ENCODE measurements around the gene TASOR2. TPM values are rescaled to one million over a fixed set of nuclear protein-coding genes. Genes with fewer than 3 reads are reported as not detected.

Gene TASOR2, protein sequence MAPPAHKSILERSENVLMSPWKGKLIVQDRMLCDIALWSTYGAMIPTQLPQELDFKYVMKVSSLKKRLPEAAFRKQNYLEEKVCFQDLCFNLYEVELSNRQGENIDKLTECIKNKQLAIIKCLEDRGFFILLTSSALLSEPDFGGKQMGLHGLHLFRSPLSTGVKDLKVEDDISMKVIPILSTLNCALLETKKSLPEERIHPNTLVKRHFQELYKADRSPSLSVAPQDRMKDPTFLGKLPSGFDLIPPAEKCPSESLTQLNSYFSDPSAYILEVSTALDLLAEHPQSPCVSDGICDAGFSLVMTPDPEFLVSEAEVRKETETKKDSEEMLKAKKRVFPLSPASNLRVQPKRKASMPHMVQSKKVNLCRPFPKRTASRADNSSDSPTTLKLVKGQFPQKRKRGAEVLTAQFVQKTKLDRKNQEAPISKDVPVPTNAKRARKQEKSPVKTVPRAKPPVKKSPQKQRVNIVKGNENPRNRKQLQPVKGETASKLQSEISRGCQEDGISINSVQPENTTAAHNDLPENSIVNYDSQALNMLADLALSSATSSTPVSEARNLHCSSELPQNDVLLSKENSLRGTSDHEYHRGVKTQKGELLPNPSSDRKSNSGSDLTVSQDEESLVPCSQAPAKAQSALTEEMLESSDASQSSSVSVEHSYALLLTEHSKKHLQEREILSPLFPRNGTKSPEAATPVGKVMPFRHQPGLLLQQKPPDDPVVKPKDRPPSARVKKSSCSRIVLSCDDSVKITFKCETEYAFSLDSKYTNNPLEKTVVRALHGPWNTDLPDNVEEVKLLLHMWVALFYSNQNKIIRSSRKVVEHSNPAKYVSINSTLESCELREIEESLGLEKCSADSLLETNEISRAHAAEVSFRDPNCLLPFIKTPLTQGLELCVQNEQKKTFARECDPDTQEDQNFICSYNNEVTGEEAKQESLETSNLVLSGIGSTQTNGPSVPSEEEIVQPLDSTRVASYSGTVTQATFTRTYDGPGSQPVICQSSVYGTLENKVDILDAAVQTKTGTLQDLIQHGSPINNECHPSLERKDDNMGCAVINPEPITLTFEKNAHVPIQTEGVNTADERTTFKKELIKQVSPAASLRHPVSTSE (N-terminal part only)
- 96.7 and 159 TPM in 2 replicates for total RNA-seq

DNA sequence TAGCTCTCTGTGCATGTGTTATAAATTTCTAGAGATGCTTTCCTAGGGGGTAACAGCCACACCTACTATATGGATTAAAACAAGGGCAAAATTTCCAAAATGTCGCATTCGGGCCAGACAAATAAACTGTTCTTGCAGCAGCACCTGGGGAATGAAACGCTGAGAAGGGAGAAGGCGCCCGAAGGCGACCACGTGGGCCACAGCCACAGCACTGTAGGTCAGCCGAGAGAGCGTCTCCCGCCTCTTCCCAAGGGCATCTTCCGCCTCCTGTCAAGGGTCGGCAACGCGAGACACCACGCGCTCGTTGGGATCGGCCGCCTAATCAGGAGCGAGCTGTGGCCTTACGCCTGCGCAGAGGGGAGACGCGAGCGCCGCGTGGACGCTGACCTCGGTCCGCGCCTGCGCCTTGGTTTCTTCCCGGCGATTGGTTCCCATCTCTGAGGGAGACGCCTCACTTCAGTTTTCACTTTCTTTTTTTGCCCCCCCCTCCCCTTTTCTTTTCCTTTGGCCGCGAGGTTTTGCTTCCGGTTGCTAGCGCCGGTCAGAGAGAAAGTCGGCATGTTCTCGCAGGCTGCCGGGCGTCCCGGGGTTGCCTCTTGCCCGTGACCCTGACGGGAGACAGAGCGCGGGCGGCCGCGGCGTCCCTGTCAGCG, at the start of gene TASOR2:
Gene TASOR2, plus strand, starts transcription at position 521 of the 653 bp plus-strand sequence. CDS start 35,805 bp downstream, outside the sequence.

GRCh38 chr10:5666008-5666840, 18.4 kb upstream of the TASOR2 start, which contains the start of gene ASB13:
Gene ASB13 (minus strand): TSS chr10:5666595. CDS start chr10:5666551, 44 bp downstream.

Other genes starting within 250 kb of the TASOR2 start
- gene CALML5, start 185.3 kb upstream of the TASOR2 start, total RNA-seq = 2.3 and 2.7 TPM in 2 replicates
- 9.2 and 11.5 TPM in 2 replicates for gene CALML3, start 159.9 kb upstream of the TASOR2 start, total RNA-seq
- 19.1 and 19.5 TPM in 2 replicates for gene ASB13, start 18.2 kb upstream of the TASOR2 start, total RNA-seq
- 343 and 351 TPM in 2 replicates for gene GDI2, start 128.6 kb downstream of the TASOR2 start, total RNA-seq
- 5.1 and 7.3 TPM in 2 replicates for gene ANKRD16, start 205.1 kb downstream of the TASOR2 start, total RNA-seq
- gene FBH1, start 205.4 kb downstream of the TASOR2 start, total RNA-seq = 75.5 and 98.1 TPM in 2 replicates